Measurements from ENCODE around the gene RNASE8. TPM values are rescaled to one million over a fixed set of nuclear protein-coding genes. Genes with fewer than 3 reads are reported as not detected.

The RNASE8 gene
- total and polyA plus RNA-seq, 8 donors, result not detected

DNA sequence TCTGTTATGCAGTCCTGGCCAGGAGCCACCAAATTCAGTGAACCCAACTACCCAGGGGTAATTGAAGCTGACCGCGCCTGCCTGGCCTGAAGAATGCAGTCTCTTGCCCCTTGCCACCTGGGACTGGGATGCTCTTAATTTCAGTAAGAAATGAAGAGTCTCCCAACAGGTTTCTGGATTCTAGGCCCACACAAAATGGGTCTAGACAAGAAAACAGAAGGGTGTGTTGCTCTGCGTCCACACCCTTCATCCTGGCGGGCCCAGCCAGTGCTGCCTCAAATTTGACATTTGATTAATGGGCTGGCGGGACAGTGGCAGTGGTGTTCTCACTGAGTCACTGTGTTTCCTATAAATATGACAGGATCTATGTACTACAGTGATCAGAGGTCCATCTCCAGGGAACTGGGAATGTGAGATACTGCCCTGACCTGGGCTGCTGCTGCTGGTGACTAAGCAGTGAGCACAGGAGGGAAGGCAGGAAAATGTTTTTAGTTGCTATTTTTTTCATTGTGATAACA is 49.7 kb downstream of the RNASE8 start:
- no peaks in the 10 kb centered on the region for H3K36me3 ChIP-seq
- H3K4me3 ChIP-seq, result no peak overlapping the region
- 41 to 47% (median 44%) methylated on average over 5 of the region's 5 CpGs for WGBS, 5 donors
- TF ChIP-seq EP300 (IDR thresholded peaks at IDR 0.05) (no peak), CTCF (IDR thresholded peaks at IDR 0.05) (no peak), POLR2A (IDR thresholded peaks at IDR 0.05) (no peak), POLR2AphosphoS5 (IDR thresholded peaks at IDR 0.05) (no peak)
- no peaks in the 10 kb centered on the region for H3K27me3 ChIP-seq
- peaks cover 16 to 44% (median 35%) of the 10 kb centered on the region in 4 donors for H3K4me1 ChIP-seq
- peak overlapping the region in 4 of 5 donors; percentile 13 to 43 (median 35) for H3K27ac ChIP-seq
- H3K9me3 ChIP-seq, result no peaks in the 10 kb centered on the region
- DNase-seq, result no peak
- intact Hi-C loops (cut with DNase I; ENCODE audit: low total_unique reads), result loop anchor here (5.0 kb wide), 1 partner anchor 40 kb away; no protein-coding TSS in a partner anchor

Other genes starting within 250 kb of the RNASE8 start
- gene RNASE3, start 166.4 kb upstream of the RNASE8 start, total RNA-seq, result 1 to 10 TPM in 2 of 5 donors, not detected in 3; 1.3 to 1.4 TPM
- gene RNASE3, start 166.4 kb upstream of the RNASE8 start, polyA plus RNA-seq, result not detected
- not detected for gene RNASE2, start 102.3 kb upstream of the RNASE8 start, total RNA-seq
- 1 to 10 TPM in 2 of 3 donors, under 1 TPM in 1; 1.00 to 1.3 (median 1.2) TPM for gene RNASE2, start 102.3 kb upstream of the RNASE8 start, polyA plus RNA-seq
- 100 to 1,000 TPM in 3 of 5 donors, 10 to 100 TPM in 2; 61.5 to 304 (median 107) TPM for gene METTL17, start 67.8 kb upstream of the RNASE8 start, total RNA-seq
- gene METTL17, start 67.8 kb upstream of the RNASE8 start, polyA plus RNA-seq, result 10 to 100 TPM; 31.8 to 97.5 (median 38.0) TPM
- gene SLC39A2, start 58.5 kb upstream of the RNASE8 start, total RNA-seq, result not detected
- 1 to 10 TPM in 1 of 3 donors, not detected in 2; 3.8 TPM for gene SLC39A2, start 58.5 kb upstream of the RNASE8 start, polyA plus RNA-seq
- 100 to 1,000 TPM in 3 of 5 donors, 10 to 100 TPM in 2; 61.3 to 418 (median 115) TPM for gene NDRG2, start 32.8 kb upstream of the RNASE8 start, total RNA-seq
- gene NDRG2, start 32.8 kb upstream of the RNASE8 start, polyA plus RNA-seq, result 100 to 1,000 TPM in 1 of 3 donors, 10 to 100 TPM in 2; 92.1 to 194 (median 99.1) TPM
- gene TPPP2, start 27.6 kb upstream of the RNASE8 start, total RNA-seq, result not detected
- under 1 TPM in 1 of 3 donors, not detected in 2; 0.62 TPM for gene TPPP2, start 27.6 kb upstream of the RNASE8 start, polyA plus RNA-seq
- under 1 TPM in 1 of 5 donors, not detected in 4; 0.18 TPM for gene RNASE13, start 23.0 kb upstream of the RNASE8 start, total RNA-seq
- not detected for gene RNASE13, start 23.0 kb upstream of the RNASE8 start, polyA plus RNA-seq
- gene RNASE7, start 15.5 kb upstream of the RNASE8 start, total RNA-seq, result 1 to 10 TPM in 1 of 5 donors, not detected in 4; 2.6 TPM
- under 1 TPM in 1 of 3 donors, not detected in 2; 0.58 TPM for gene RNASE7, start 15.5 kb upstream of the RNASE8 start, polyA plus RNA-seq
- 100 to 1,000 TPM in 1 of 5 donors, 10 to 100 TPM in 4; 31.9 to 171 (median 36.7) TPM for gene ARHGEF40, start 12.5 kb downstream of the RNASE8 start, total RNA-seq
- 10 to 100 TPM; 11.0 to 18.9 (median 18.5) TPM for gene ARHGEF40, start 12.5 kb downstream of the RNASE8 start, polyA plus RNA-seq
- gene ZNF219, start 40.8 kb downstream of the RNASE8 start, total RNA-seq, result 100 to 1,000 TPM in 1 of 5 donors, 10 to 100 TPM in 4; 11.4 to 240 (median 27.8) TPM
- gene ZNF219, start 40.8 kb downstream of the RNASE8 start, polyA plus RNA-seq, result 10 to 100 TPM; 15.4 to 28.4 (median 22.6) TPM
- 1 to 10 TPM in 2 of 5 donors, under 1 TPM in 1, not detected in 2; 0.43 to 8.1 (median 1.1) TPM for gene TMEM253, start 43.2 kb downstream of the RNASE8 start, total RNA-seq
- 1 to 10 TPM in 2 of 3 donors, under 1 TPM in 1; 0.56 to 1.7 (median 1.1) TPM for gene TMEM253, start 43.2 kb downstream of the RNASE8 start, polyA plus RNA-seq
- gene OR5AU1, start 98.2 kb downstream of the RNASE8 start, total RNA-seq, result under 1 TPM in 1 of 5 donors, not detected in 4; under 0.01 TPM
- gene OR5AU1, start 98.2 kb downstream of the RNASE8 start, polyA plus RNA-seq, result not detected
- gene HNRNPC, start 211.6 kb downstream of the RNASE8 start, total RNA-seq, result 100 to 1,000 TPM; 110 to 503 (median 282) TPM
- 100 to 1,000 TPM; 396 to 516 (median 409) TPM for gene HNRNPC, start 211.6 kb downstream of the RNASE8 start, polyA plus RNA-seq
- gene RPGRIP1, start 222.3 kb downstream of the RNASE8 start, total RNA-seq, result under 1 TPM in 2 of 5 donors, not detected in 3; 0.29 to 0.58 TPM
- under 1 TPM in 2 of 3 donors, not detected in 1; 0.19 to 0.28 TPM for gene RPGRIP1, start 222.3 kb downstream of the RNASE8 start, polyA plus RNA-seq

All from stomach (tissue), 9 donors.